ENCODE measurements around the gene CHIC2.
"Not testable (repeated sequence)": the region's sequence is repeated elsewhere in the genome, so short reads cannot be mapped to it uniquely, and the experiment has no call there.

Gene CHIC2

DNA sequence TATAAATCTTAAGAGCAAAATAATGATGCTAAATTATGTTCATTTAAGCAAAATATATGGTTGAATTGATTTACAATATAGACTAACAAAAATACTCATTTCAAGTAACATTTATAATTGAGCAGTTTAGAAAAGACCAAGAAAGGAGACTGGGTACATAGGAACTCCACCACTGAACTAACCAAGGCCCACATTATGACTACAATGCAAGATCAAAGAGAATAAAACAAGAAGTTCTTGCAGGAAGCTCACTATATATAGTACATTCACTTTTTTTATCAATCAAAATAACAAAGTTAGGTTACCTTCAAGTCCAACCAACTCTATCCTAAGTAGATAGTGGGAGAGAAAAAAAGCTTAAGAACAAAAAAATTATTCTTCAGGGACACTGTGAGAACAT, 8.0 kb downstream of the CHIC2 start:
- no peak overlapping the region for H3K27ac ChIP-seq
- no peak for TF ChIP-seq ZFX (IDR thresholded peaks at IDR 0.05; ENCODE audit: borderline replicate concordance)
- TF ChIP-seq CTCF (IDR thresholded peaks at IDR 0.05), result no peak

DNA sequence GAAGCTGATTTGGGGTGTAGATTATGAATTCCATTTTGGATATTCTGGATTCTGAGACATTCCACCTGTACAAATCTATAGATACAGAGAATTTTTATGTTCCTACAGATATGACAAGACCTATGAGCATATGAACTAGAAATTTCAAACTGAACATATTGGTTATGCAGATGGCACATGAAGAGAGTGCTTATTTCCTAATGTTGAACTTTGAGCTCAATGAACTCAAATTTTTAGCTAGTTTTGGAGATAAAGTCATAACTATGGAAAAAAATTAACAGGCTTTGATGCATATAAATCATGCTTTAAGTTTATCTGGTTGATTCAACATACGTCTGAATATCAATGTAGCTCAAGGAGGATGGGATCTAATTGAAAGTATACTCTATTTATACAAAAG, 8.9 kb downstream of the CHIC2 start:
- no peak overlapping the region for H3K27ac ChIP-seq
- TF ChIP-seq ZFX (IDR thresholded peaks at IDR 0.05; ENCODE audit: borderline replicate concordance) (no peak), CTCF (IDR thresholded peaks at IDR 0.05) (no peak)

DNA sequence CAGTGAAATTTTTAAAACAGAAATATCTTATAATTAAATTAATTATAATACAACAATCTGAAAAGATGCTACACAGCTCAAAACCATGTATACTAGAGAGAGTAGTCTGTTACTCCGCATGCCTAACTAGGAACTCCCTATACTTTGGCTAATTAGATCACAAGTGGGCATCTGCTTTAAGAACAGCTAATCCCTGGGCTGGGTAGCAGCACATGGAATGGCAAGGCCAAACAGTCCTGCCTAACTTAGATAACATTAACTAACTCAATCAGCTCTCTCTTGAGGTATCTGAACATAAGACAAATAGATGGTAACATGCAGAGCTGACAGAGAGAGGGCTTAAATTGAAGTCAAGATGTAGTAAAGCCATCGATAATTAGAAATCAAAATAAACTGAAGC, 9.9 kb downstream of the CHIC2 start:
- TF ChIP-seq CTCF (IDR thresholded peaks at IDR 0.05) (no peak), ZFX (IDR thresholded peaks at IDR 0.05; ENCODE audit: borderline replicate concordance) (no peak)
- no peak overlapping the region for H3K27ac ChIP-seq

DNA sequence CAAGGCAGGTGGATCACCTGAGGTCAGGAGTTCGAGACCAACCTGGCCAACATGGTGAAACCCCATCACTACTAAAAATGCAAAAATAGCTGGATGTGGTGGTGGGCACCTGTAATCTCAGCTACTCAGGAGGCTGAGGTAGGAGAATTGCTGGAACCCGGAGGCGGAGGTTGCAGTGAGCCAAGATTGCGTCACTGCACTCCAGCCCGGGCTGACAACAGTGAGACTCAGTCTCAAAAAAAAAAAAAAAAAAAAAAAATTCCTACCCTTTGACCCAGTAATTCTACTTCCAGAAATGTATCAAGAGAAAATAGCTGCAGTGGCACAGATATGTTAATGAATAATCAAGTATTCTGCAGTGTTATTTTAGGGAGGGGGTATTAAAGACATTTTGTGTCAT, 11.1 kb downstream of the CHIC2 start:
- H3K27ac ChIP-seq, result not testable (repeated sequence)

DNA sequence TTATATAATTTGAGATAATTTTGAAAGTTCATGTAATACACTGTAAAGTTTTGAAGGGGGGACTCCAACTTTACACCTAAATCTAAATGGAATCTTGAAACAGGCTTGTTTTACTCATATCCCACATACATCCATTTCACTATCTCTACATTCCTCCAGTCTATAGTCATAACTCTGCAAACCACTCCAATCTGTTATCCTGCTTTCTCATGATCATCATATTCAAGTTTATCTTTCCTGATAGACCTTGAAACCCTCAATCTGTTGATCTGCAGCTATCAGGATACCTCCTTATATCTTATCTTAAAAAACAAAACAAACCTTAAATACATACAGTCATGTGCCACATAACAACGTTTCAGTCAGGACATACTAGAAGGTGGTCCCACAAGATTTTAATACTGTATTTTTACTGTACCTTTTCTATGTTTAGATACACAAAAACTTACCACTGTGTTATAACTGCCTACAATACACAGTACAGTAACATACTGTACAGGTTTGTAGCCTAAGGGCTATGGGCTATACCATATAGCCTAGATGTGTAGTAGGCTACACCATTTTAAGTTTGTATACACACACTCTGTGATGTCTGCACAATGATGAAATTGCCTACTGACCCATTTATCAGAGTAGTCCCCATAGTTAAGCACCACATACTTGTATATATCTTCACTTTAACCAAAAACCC, 14.0 kb downstream of the CHIC2 start:
- H3K27ac ChIP-seq, result no peak overlapping the region
- no peak for TF ChIP-seq ZFX (IDR thresholded peaks at IDR 0.05; ENCODE audit: borderline replicate concordance)
- TF ChIP-seq CTCF (IDR thresholded peaks at IDR 0.05), result no peak

- H3K27ac ChIP-seq, result not testable (repeated sequence)
These were observed 20.8 kb downstream of the CHIC2 start for GRCh38 chr4:54043630-54044029.

- no peak overlapping the region for H3K27ac ChIP-seq
- TF ChIP-seq CTCF (IDR thresholded peaks at IDR 0.05) (no peak), ZFX (IDR thresholded peaks at IDR 0.05; ENCODE audit: borderline replicate concordance) (no peak)
These were observed 22.5 kb downstream of the CHIC2 start for GRCh38 chr4:54041933-54042332.

GRCh38 chr4:54041100-54041499, 23.3 kb downstream of the CHIC2 start:
- TF ChIP-seq CTCF (IDR thresholded peaks at IDR 0.05), result no peak
- no peak for TF ChIP-seq ZFX (IDR thresholded peaks at IDR 0.05; ENCODE audit: borderline replicate concordance)
- no peak overlapping the region for H3K27ac ChIP-seq

Data from 22Rv1 (cell line).